Activated CD8-positive, alpha-beta memory T cell treated with anti-CD3 and anti-CD28 coated beads for 36 hours (primary cell): ENCODE data around the gene APOL4. TPM values are rescaled to one million over a fixed set of nuclear protein-coding genes. Genes with fewer than 3 reads are reported as not detected.

Source experiments
- CTCF ChIA-PET: fragments of 350-600 bp; sonication (Branson Sonifier 250); formaldehyde crosslinking; loops from one replicate; lab custom pipeline; 2021; ENCODE audit warnings: antibody characterized with exemption; lab: Charles Lee
- POLR2A ChIA-PET: fragments of 350-600 bp; sonication (Branson Sonifier 250); formaldehyde crosslinking; loops from one replicate; lab custom pipeline; 2021; ENCODE audit warnings: antibody characterized with exemption; lab: Charles Lee
- total RNA-seq, 2 experiments: library from RNA; stranded (reverse); gene quantifications; one replicate each; pipeline ENCODE4 v1.2.3, GENCODE V29; 2021

Gene APOL4, protein sequence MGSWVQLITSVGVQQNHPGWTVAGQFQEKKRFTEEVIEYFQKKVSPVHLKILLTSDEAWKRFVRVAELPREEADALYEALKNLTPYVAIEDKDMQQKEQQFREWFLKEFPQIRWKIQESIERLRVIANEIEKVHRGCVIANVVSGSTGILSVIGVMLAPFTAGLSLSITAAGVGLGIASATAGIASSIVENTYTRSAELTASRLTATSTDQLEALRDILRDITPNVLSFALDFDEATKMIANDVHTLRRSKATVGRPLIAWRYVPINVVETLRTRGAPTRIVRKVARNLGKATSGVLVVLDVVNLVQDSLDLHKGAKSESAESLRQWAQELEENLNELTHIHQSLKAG
- total RNA-seq = under 1 TPM; 0.63 to 0.84 TPM

GRCh38 chr22:36201630-36202319 lies at the start of gene APOL4:
Gene APOL4 (minus strand): TSS chr22:36201809. CDS start chr22:36201734, 75 bp downstream.
- ChIA-PET POLR2A (no interaction called here), CTCF (interaction anchor here (0.7 to 1.2 kb wide), 2 partner anchors 76 to 84 kb away, joined by 3 read pairs; no protein-coding TSS in a partner anchor)

- ChIA-PET CTCF (interaction anchor here (0.9 to 2.8 kb wide), 2 partner anchors 11 to 12 kb away, joined by 6 to 10 read pairs; partner anchors contain the start of gene APOL2), POLR2A (interaction anchor here (0.7 kb wide), 1 partner anchor 27 kb away, joined by 7 read pairs; no protein-coding TSS in a partner anchor)
Observed at GRCh38 chr22:36250292-36250960, 48.8 kb upstream of the APOL4 start.

DNA sequence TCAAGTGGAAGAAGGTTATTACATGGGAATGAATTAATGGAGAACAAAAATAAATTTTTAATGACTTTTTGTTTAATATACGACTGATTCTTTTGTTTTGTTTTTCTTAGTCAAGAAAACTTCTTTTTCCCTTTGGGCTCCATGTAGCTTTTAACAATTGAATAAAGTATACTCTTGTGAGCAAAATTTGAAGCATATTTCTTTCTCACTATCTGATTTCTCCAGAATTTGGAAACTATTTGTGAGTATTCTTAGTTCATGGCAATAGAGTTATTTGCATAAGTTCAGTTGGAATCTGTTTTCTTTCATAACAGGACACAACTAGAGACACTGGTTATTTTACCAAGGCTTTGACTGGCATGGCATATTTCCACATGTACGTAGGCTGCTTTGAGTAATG lies 47.6 kb upstream of the APOL4 start:
- ChIA-PET CTCF (interaction anchor here (2.8 kb wide), 1 partner anchor 9 kb away, joined by 10 read pairs; the partner anchor contains the start of gene APOL2), POLR2A (no interaction called here)

DNA sequence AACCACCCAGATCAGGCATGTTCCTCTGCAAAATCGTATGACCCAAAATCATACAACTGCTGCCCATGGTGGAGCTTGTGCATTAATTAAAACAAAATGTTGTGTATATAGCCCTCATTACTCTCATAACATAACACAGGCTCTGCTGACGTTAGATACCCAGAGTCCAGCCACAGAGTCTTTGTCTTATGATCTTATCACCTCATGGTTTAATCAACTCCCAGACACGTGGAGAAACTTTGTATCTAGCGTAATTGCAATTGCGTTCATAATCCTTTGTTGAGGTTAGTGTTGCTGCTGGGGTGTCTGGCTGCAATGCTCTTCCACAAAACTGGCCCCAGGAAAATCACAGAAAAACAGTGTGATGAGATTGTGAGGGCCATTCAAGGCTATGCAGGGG lies 46.3 kb upstream of the APOL4 start:
- CTCF ChIA-PET = interaction anchor here (2.8 kb wide), 1 partner anchor 8 kb away, joined by 10 read pairs; the partner anchor contains the start of gene APOL2
- POLR2A ChIA-PET = no interaction called here

- CTCF ChIA-PET = no interaction called here
- POLR2A ChIA-PET = no interaction called here
Observed at GRCh38 chr22:36246718-36247117, 45.1 kb upstream of the APOL4 start.

DNA sequence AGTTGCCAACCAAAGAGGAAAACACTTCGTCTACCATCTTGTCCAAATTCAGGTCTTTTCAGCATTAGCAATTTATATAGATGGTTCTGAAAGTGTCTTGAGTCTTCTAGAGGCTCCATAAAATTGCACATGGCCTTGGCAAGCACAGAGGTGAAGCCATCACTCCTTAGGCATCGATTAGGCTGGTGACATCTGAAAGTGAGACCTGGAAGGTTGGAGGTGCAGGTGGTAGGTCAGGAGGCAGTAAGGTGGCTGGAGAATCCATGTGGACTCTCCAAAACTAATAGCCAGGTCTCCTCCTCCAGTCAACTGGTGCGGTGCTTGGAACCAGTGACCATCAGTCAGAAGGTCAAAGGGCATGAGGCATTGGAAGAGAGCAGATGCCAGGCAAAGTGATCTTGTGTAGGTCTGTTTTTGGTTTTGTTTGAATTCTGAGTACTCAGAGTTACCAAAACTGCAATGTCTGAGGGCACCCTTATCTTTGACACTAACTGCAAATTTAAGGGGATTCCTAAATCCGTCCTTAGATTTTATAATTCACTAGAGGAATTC lies 44.3 kb upstream of the APOL4 start:
- POLR2A ChIA-PET = no interaction called here
- CTCF ChIA-PET = no interaction called here

DNA sequence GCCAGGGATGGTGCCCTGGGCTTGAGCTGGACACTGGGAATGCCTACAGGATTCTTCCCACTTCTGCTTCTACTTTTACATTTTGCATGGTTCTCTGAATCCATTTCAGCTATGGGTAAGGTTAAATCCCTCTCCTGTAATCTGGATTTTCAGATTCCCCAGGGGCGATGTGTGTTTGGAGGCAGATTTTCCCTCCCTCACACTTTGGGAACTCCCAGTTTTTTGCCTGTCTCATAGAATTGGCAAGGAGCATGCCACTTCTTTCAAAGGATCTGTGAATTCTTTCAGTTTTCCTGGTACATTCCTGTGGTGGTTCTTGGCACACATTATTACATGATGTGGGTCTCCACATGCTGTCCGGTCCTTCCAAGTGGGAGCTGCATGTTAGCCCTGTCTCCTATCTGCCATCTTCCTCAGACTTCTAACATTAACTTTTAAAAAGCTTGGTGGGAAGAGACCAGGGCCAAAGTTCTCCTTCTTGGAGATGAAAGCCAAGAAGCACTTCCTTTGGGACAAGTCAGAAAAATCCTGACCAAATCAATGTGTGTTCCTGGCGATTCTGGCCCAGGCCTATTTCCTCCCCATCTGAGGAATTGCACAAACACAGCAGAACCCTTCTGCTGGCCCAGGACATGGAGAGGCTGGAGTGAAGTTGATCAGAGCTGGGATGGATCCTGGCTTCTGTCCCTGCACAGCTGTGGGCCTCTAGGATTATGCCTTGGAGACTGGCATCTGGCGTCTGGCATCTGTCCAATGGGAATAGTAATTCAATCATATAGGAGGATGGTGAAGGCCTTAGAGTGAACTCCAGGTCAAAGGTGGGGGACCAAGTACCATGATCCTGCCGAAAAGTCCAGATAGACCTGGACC lies 43.1 kb upstream of the APOL4 start:
- ChIA-PET POLR2A (no interaction called here), CTCF (interaction anchor here (1.2 kb wide), 1 partner anchor 8 kb away, joined by 3 read pairs; the partner anchor contains the start of gene APOL1)

DNA sequence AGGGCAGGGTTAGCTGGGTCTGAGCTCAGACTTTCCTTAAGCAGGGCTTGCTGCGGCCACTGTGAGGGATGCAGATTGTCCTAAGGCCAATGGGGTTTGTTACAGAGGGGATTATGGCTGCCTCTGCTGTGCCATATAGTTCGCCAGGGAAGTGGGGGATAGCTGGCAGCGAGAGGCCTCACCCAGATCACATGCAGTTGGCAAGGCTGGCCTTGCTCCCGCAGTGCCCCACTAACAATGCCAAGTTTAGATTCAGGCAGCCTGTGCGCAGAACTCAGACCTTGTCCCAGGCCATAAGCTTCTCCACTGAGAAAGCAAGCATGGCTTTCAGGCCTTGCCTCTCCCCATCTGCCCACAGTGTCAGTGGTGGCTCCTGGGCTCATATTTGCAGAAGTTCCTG lies 42.4 kb upstream of the APOL4 start:
- CTCF ChIA-PET = interaction anchor here (1.2 kb wide), 1 partner anchor 9 kb away, joined by 3 read pairs; the partner anchor contains the start of gene APOL1
- POLR2A ChIA-PET = no interaction called here

- ChIA-PET CTCF (interaction anchor here (0.6 to 4.1 kb wide), 9 partner anchors 9 to 880 kb away, joined by 3 to 24 read pairs (median 5); partner anchors contain the start of gene APOL1), POLR2A (interaction anchor here (0.6 to 0.8 kb wide), 2 partner anchors 12 to 13 kb away, joined by 3 to 7 read pairs; partner anchors contain the start of gene APOL1)
Observed at GRCh38 chr22:36239401-36240171, 38.0 kb upstream of the APOL4 start, which contains the start of gene APOL2. Gene APOL2 (minus strand): TSS chr22:36239527. CDS start chr22:36233162, 6,365 bp downstream.

DNA sequence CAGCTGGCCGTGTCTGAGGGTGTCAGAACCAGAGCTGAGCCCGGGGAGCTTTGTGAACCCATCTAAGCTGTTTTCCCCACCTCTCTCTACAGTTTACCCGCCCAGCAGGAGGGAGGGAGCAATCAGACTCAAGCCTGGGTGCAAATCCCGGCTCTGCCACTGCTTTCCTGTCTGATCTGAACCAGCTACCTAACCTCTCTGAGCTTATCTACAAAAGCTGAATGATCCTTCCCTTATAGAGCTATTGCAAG lies 37.5 kb upstream of the APOL4 start:
- POLR2A ChIA-PET = interaction anchor here (0.6 to 0.8 kb wide), 2 partner anchors 12 to 13 kb away, joined by 3 to 7 read pairs; partner anchors contain the start of gene APOL1

GRCh38 chr22:36238373-36239149 lies 37.0 kb upstream of the APOL4 start:
- CTCF ChIA-PET = interaction anchor here (0.8 to 4.1 kb wide), 11 partner anchors 10 to 78 kb away, joined by 3 to 24 read pairs (median 5); partner anchors contain the start of genes APOL1 and APOL3
- POLR2A ChIA-PET = interaction anchor here (0.6 to 0.8 kb wide), 2 partner anchors 14 to 93 kb away, joined by 3 read pairs; partner anchors contain the start of gene APOL1

More for the DNA sequence above, 37.5 kb upstream of the APOL4 start:
- CTCF ChIA-PET = interaction anchor here (1.1 to 4.1 kb wide), 7 partner anchors 10 to 48 kb away, joined by 3 to 24 read pairs (median 5); partner anchors contain the start of gene APOL1

GRCh38 chr22:36237462-36238372 lies 36.1 kb upstream of the APOL4 start:
- CTCF ChIA-PET = interaction anchor here (0.8 to 4.1 kb wide), 6 partner anchors 10 to 77 kb away, joined by 3 to 24 read pairs (median 5); partner anchors contain the start of genes APOL1 and APOL3
- POLR2A ChIA-PET = interaction anchor here (0.6 to 1.3 kb wide), 2 partner anchors 41 to 94 kb away, joined by 3 read pairs; no protein-coding TSS in a partner anchor

GRCh38 chr22:36236388-36237319 lies 35.0 kb upstream of the APOL4 start:
- ChIA-PET CTCF (interaction anchor here (0.7 to 4.1 kb wide), 5 partner anchors 10 to 49 kb away, joined by 3 to 24 read pairs (median 4); partner anchors contain the start of gene APOL1), POLR2A (interaction anchor here (1.3 kb wide), 1 partner anchor 42 kb away, joined by 3 read pairs; no protein-coding TSS in a partner anchor)

- POLR2A ChIA-PET = interaction anchor here (0.6 kb wide), 1 partner anchor 41 kb away, joined by 3 read pairs; no protein-coding TSS in a partner anchor
Observed at GRCh38 chr22:36235585-36235984, 34.0 kb upstream of the APOL4 start.

More at GRCh38 chr22:36235585-36235984, 34.0 kb upstream of the APOL4 start:
- CTCF ChIA-PET = interaction anchor here (0.9 to 1.3 kb wide), 2 partner anchors 9 to 50 kb away, joined by 4 read pairs; no protein-coding TSS in a partner anchor
